Transverse colon (tissue), 4 donors: Measurements from ENCODE around the gene MS4A6A. TPM values are rescaled to one million over a fixed set of nuclear protein-coding genes. Genes with fewer than 3 reads are reported as not detected.
A peak's percentile ranks its signal among the peaks of the same experiment; 100 is the strongest.
"Not testable (repeated sequence)": the region's sequence is repeated elsewhere in the genome, so short reads cannot be mapped to it uniquely, and the experiment has no call there.

Experiments
- DNase-seq: peaks from one replicate; pipeline ENCODE4 v3.0.0-alpha.2; 2019
- H3K27ac ChIP-seq, 4 donors: fragments of 200-600 bp; sonication (generic); 2 replicates each; pipeline ENCODE4 v1.5.1; 2016 to 2018; ENCODE audit warnings: inconsistent platforms in 4 of 4
- H3K27me3 ChIP-seq: fragments of 200-600 bp; sonication (generic); 2 replicates; pipeline ENCODE4 v1.5.1; 2017; ENCODE audit warnings: inconsistent platforms
- H3K36me3 ChIP-seq, 4 donors: fragments of 200-600 bp; sonication (generic); 2 replicates each; pipeline ENCODE4 v1.5.1; 2017 to 2019; ENCODE audit warnings: inconsistent platforms in 4 of 4
- H3K4me1 ChIP-seq, 4 donors: fragments of 200-600 bp; sonication (generic); 2 replicates each; pipeline ENCODE4 v1.5.1; 2017 to 2020; ENCODE audit warnings: inconsistent platforms in 4 of 4
- H3K4me3 ChIP-seq, 4 donors: fragments of 200-600 bp; sonication (generic); 1 replicate in 1 of 4; 2 replicates in 3 of 4; pipeline versions ENCODE4 v1.5.1 to v1.6.1; 2017 to 2019; ENCODE audit warnings: inconsistent platforms in 4 of 4
- H3K9me3 ChIP-seq, 2 donors: fragments of 200-600 bp; sonication (generic); 2 replicates each; pipeline ENCODE4 v1.5.1; 2017 to 2019; ENCODE audit warnings: inconsistent platforms in 2 of 2
- CTCF ChIP-seq, 5 experiments: fragments of 200-600 bp in 3 of 5; fragments of 450-650 bp in 2 of 5; sonication (generic) in 3 of 5; IDR thresholded peaks; 1 replicate in 2 of 5; 2 replicates in 3 of 5; pipeline ENCODE4 v1.5.1; 2016 to 2017; ENCODE audit warnings: antibody characterized with exemption in 5 of 5, inconsistent platforms in 3 of 5, mild to moderate bottlenecking in 2 of 5, moderate library complexity in 1 of 5
- EP300 ChIP-seq: sonication (generic); formaldehyde crosslinking; IDR thresholded peaks from one replicate; pipeline ENCODE4 v1.6.1; 2017; ENCODE audit warnings: antibody characterized with exemption, low read depth
- POLR2A ChIP-seq: fragments of 450-650 bp; IDR thresholded peaks from one replicate; pipeline ENCODE4 v1.6.1; 2016; ENCODE audit warnings: antibody characterized with exemption, mild to moderate bottlenecking, moderate library complexity
- POLR2AphosphoS5 ChIP-seq, 3 donors: sonication (generic); formaldehyde crosslinking; IDR thresholded peaks; one replicate each; pipeline ENCODE4 v1.6.1; 2016; ENCODE audit warnings: antibody characterized with exemption in 3 of 3
- WGBS, 2 donors: methylation state at CpG; one replicate each; pipeline ENCODE4 v1.1.5; 2018; ENCODE audit warnings: low coverage in 1 of 2; 5-methylcytosine and 5-hydroxymethylcytosine counted together
- in situ Hi-C, 4 donors: fragments of 200-750 bp; cut with MboI; loops; one replicate each; pipeline versions ENCODE4 v1.15.0 to v1.15.1; 2017; ENCODE audit warnings: low sequenced_read_pairs in 3 of 4, low pct_ligation_motif_present in 1 of 4, low pct_unique_long_range_greater_than_20kb in 1 of 4
- intact Hi-C: fragments of 100-400 bp; cut with DNase I; formaldehyde crosslinking; loops from one replicate; pipeline ENCODE4 v1.15.1; 2023; ENCODE audit warnings: low total_unique reads
- total RNA-seq, 4 donors: library from RNA; depleted of rRNA; stranded (reverse); fragments of >200 nt; gene quantifications; one replicate each; pipeline ENCODE4 v1.1.0, GENCODE V29; 2016

MS4A6A gene
- total RNA-seq, 4 donors from 2014 or later = 0.75 to 54.3 (median 27.4) TPM

GRCh38 chr11:60130496-60130895 lies 52.4 kb downstream of the MS4A6A start:
- H3K27ac ChIP-seq = no peak overlapping the region
- DNase-seq = peak; percentile 38
- peaks cover 0 to 29% (median 4%) of the 10 kb centered on the region in 4 donors for H3K4me1 ChIP-seq
- H3K36me3 ChIP-seq = no peaks in the 10 kb centered on the region
- TF ChIP-seq EP300 (no peak), POLR2AphosphoS5 (IDR thresholded peaks at IDR 0.05) (no peak), CTCF (IDR thresholded peaks at IDR 0.05) (peak; percentile 22 to 67 (median 40)), POLR2A (no peak)
- intact Hi-C loops (no loop called here), in situ Hi-C loops (loop anchor here in 3 of 4 donors (5.0 to 25.0 kb wide), 3 partner anchors 293 to 308 kb away; partner anchors contain the start of gene CBLIF (in 1 of the 3))
- H3K4me3 ChIP-seq = no peak overlapping the region
- no peaks in the 10 kb centered on the region for H3K9me3 ChIP-seq
- H3K27me3 ChIP-seq = no peaks in the 10 kb centered on the region

DNA sequence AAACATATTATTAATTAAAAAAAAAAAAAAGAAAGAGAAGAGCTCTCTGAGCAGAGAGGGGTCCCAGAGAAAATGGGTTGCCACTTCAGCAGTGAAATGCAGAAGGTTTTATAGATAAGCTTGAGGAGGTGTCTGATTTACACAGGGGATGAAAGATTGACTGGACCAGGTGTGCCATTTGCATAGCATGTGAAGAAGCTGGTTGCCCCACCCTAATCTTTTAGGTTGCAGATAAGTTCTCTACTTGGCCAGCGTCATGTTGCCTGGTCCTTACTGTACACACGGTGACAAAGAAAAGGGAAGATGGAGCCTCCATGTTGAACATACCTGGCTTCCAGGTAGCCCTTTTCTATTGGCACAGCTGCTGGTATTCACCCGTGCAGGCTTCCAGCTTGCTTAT lies 53.0 kb downstream of the MS4A6A start:
- H3K27ac ChIP-seq = no peak overlapping the region
- TF ChIP-seq EP300 = no peak
- no peak for TF ChIP-seq CTCF (IDR thresholded peaks at IDR 0.05)
- no peak for TF ChIP-seq POLR2A
- TF ChIP-seq POLR2AphosphoS5 (IDR thresholded peaks at IDR 0.05) = no peak
- H3K4me3 ChIP-seq = no peak overlapping the region
- in situ Hi-C loops = loop anchor here in 3 of 4 donors (5.0 to 25.0 kb wide), 3 partner anchors 293 to 308 kb away; partner anchors contain the start of gene CBLIF (in 1 of the 3)
- intact Hi-C loops = no loop called here
- no peaks in the 10 kb centered on the region for H3K27me3 ChIP-seq
- H3K4me1 ChIP-seq = peaks cover 0 to 29% (median 4%) of the 10 kb centered on the region in 4 donors
- no peaks in the 10 kb centered on the region for H3K9me3 ChIP-seq
- no peak for DNase-seq
- WGBS, 2 donors = 55% methylated on average over 3 of the region's 3 CpGs; no CpG with 5 or more reads in 1 of the 2 donors
- H3K36me3 ChIP-seq = no peaks in the 10 kb centered on the region

GRCh38 chr11:60128866-60129265 lies 54.0 kb downstream of the MS4A6A start:
- WGBS, 2 donors = 91 to 100% methylated on average over 2 to 4 of the region's 4 CpGs
- H3K27me3 ChIP-seq, intact Hi-C loops, H3K36me3 ChIP-seq, H3K27ac ChIP-seq, H3K9me3 ChIP-seq, H3K4me3 ChIP-seq, DNase-seq: not testable (repeated sequence)
- in situ Hi-C loops = loop anchor here in 1 of 4 donors (25.0 kb wide), 1 partner anchor 292 kb away; the partner anchor contains the start of gene CBLIF
- peaks cover 0 to 29% (median 4%) of the 10 kb centered on the region in 4 donors for H3K4me1 ChIP-seq

- 57 to 78% methylated on average over 2 of the region's 2 CpGs for WGBS, 2 donors
- no peak overlapping the region for H3K4me3 ChIP-seq
- no peaks in the 10 kb centered on the region for H3K27me3 ChIP-seq
- DNase-seq = no peak
- H3K36me3 ChIP-seq = no peaks in the 10 kb centered on the region
- peaks cover 0 to 29% (median 4%) of the 10 kb centered on the region in 4 donors for H3K4me1 ChIP-seq
- intact Hi-C loops (no loop called here), in situ Hi-C loops (loop anchor here in 1 of 4 donors (25.0 kb wide), 1 partner anchor 291 kb away; the partner anchor contains the start of gene CBLIF)
- TF ChIP-seq POLR2A (no peak), EP300 (no peak), POLR2AphosphoS5 (IDR thresholded peaks at IDR 0.05) (no peak), CTCF (IDR thresholded peaks at IDR 0.05) (no peak)
- H3K9me3 ChIP-seq = no peaks in the 10 kb centered on the region
- H3K27ac ChIP-seq = no peak overlapping the region
Measured at GRCh38 chr11:60128376-60128775, 54.5 kb downstream of the MS4A6A start.

GRCh38 chr11:60127311-60127811 lies 55.5 kb downstream of the MS4A6A start:
- H3K27ac ChIP-seq = no peak overlapping the region

More at GRCh38 chr11:60127311-60127811, 55.5 kb downstream of the MS4A6A start:
- TF ChIP-seq CTCF (IDR thresholded peaks at IDR 0.05) (no peak), POLR2A (no peak), EP300 (no peak), POLR2AphosphoS5 (IDR thresholded peaks at IDR 0.05) (no peak)
- no peak for DNase-seq
- no peaks in the 10 kb centered on the region for H3K27me3 ChIP-seq
- H3K4me3 ChIP-seq = no peak overlapping the region
- intact Hi-C loops (no loop called here), in situ Hi-C loops (loop anchor here in 1 of 4 donors (25.0 kb wide), 1 partner anchor 290 kb away; the partner anchor contains the start of gene CBLIF)
- H3K4me1 ChIP-seq = peaks cover 0 to 29% (median 4%) of the 10 kb centered on the region in 4 donors
- WGBS, 2 donors = 54 to 56% methylated on average over 3 of the region's 3 CpGs
- no peaks in the 10 kb centered on the region for H3K9me3 ChIP-seq
- H3K36me3 ChIP-seq = no peaks in the 10 kb centered on the region
